ENCODE data around the gene EEFSEC. TPM values are rescaled to one million over a fixed set of nuclear protein-coding genes. Genes with fewer than 3 reads are reported as not detected.

Gene EEFSEC
- total and polyA plus RNA-seq, 2 experiments from 2014 or later = 26.7 to 47.9 TPM

- Histone ChIP-seq H3K27me3 (no peaks in the 10 kb centered on the region), H3K9me3 (ENCODE audit: low read depth) (no peaks in the 10 kb centered on the region), H3K36me3 (no peaks in the 10 kb centered on the region), H3K27ac (no peak overlapping the region), H3K4me1 (ENCODE audit: low read depth) (peaks cover 7% of the 10 kb centered on the region), H3K4me3 (no peak overlapping the region)
- TF ChIP-seq CTCF (IDR thresholded peaks at IDR 0.05; ENCODE audit: low read depth, low read length) = no peak
- no peak for DNase-seq (ENCODE audit: low read depth in 1 of 2, low spot score in 1 of 2)
These were observed 170.2 kb downstream of the EEFSEC start for GRCh38 chr3:128323206-128324081.

DNA sequence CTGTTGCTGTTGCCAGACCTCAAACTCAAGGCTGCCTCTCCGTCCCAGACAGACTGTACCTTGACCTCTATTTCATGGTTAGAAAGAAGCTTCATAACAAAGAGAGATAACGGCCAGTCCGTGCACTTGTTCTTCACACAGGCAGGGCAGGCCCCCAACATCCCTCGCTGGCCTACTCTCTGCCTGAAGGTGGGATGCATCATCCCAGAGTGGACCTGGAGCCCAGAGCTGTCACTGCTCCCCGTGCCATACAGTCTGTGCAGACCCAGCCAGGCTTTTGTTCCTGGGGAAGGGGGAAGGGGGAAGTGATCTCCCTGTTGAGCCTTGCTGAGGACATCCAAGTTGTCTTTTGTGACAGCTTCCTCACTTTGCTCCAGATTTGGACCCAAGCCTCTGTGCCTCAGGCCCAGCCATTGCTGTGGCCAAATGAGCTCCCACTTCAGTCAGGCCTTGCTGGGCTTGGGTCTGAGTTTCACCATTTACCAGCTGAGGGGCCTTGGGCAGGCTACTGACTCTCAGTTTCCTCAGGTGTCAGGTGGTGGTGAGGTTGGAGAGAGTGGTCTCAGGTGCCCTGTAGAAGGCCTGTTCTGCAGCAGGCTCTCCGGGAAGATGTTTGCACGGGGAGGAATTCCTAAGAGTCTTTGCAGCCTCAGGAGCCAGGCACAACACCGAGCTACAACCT, 171.8 kb downstream of the EEFSEC start:
- DNase-seq (ENCODE audit: low read depth in 1 of 2, low spot score in 1 of 2) = no peak
- Histone ChIP-seq H3K4me3 (no peak overlapping the region), H3K27me3 (no peaks in the 10 kb centered on the region), H3K4me1 (ENCODE audit: low read depth) (peaks cover 7% of the 10 kb centered on the region), H3K9me3 (ENCODE audit: low read depth) (no peaks in the 10 kb centered on the region), H3K36me3 (no peaks in the 10 kb centered on the region), H3K27ac (no peak overlapping the region)
- TF ChIP-seq CTCF (IDR thresholded peaks at IDR 0.05; ENCODE audit: low read depth, low read length) = no peak

DNA sequence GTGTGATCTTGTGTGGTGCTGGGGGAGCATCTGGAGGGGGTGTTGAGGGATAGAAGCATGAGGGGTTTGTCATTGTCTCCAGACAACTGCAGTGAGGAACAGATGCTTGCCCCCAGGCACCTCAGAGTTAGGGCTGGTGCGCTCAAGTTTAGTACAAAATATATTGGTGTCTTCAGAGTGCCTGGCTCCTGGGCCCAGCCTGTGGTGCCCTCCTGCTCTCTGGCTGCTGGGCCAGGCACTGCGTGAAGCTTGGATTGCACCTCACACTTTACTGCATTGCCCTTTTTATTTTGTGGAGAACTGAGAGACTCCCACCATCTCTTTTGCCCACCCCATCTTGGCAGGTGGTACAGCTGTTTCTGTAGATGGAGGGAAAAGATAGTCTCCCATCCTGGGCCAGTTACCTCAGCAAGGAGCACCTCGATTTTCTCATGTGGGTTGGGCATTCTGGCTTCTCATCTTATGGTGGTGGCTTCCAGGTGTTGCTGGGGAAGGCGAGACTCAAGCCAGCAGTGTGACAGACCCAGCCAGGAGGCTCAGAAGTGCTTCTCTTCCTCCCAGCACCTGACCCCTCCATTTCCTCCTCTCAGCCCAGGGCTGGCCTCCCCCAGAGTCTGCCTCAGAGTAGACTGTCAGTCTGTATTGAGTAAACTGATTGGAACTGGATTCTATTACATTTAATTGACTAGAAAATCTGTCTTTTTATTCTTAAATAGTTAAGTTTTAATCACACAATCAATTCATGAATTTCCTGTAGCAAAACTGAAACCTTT, 173.0 kb downstream of the EEFSEC start:
- no peaks in the 10 kb centered on the region for H3K36me3 ChIP-seq
- no peak overlapping the region for H3K27ac ChIP-seq
- H3K9me3 ChIP-seq (ENCODE audit: low read depth) = no peaks in the 10 kb centered on the region
- H3K4me1 ChIP-seq (ENCODE audit: low read depth) = peaks cover 7% of the 10 kb centered on the region
- H3K4me3 ChIP-seq = no peak overlapping the region
- no peak for DNase-seq (ENCODE audit: low read depth in 1 of 2, low spot score in 1 of 2)
- no peak for TF ChIP-seq CTCF (IDR thresholded peaks at IDR 0.05; ENCODE audit: low read depth, low read length)
- H3K27me3 ChIP-seq = no peaks in the 10 kb centered on the region

GRCh38 chr3:128327606-128328031, 174.3 kb downstream of the EEFSEC start:
- Histone ChIP-seq H3K4me1 (ENCODE audit: low read depth) (peaks cover 7% of the 10 kb centered on the region), H3K27ac (no peak overlapping the region), H3K36me3 (no peaks in the 10 kb centered on the region), H3K9me3 (ENCODE audit: low read depth) (no peaks in the 10 kb centered on the region), H3K4me3 (no peak overlapping the region), H3K27me3 (no peaks in the 10 kb centered on the region)
- no peak for TF ChIP-seq CTCF (IDR thresholded peaks at IDR 0.05; ENCODE audit: low read depth, low read length)
- no peak for DNase-seq (ENCODE audit: low read depth in 1 of 2, low spot score in 1 of 2)

Measured in cardiac muscle cell (in vitro differentiated cells and primary cell).